K562 treated with DMSO at 1 percent for 12 hours (cell line): ENCODE results near the gene IQGAP1. TPM values are rescaled to one million over a fixed set of nuclear protein-coding genes. Genes with fewer than 3 reads are reported as not detected.

Experiments
- total RNA-seq: library from RNA; unstranded; fragments of 300-600 nt; gene quantifications from 2 replicates; pipeline ENCODE4 v1.2.3, GENCODE V29; 2022; ENCODE audit not compliant: insufficient read depth

IQGAP1 gene
- 46.4 and 101 TPM in 2 replicates for total RNA-seq

GRCh38 chr15:90387534-90388461, at the start of gene IQGAP1:
IQGAP1 (plus strand) TSS chr15:90388242; CDS start chr15:90388342, 100 bp downstream.

GRCh38 chr15:90352107-90352893, 35.7 kb upstream of the IQGAP1 start, which contains the start of gene ZNF774:
ZNF774 (plus strand) TSS chr15:90352284; CDS start chr15:90354661, 2,377 bp downstream.

GRCh38 chr15:90529371-90530249, 141.6 kb downstream of the IQGAP1 start, which contains the start of gene CRTC3:
CRTC3 (plus strand) TSS chr15:90529923; CDS start chr15:90530072, 149 bp downstream.

Other genes with a start within 250 kb of the IQGAP1 start
- gene SEMA4B, start 186.9 kb upstream of the IQGAP1 start, total RNA-seq, result 19.0 and 41.5 TPM in 2 replicates
- 114 and 174 TPM in 2 replicates for gene CIB1, start 154.3 kb upstream of the IQGAP1 start, total RNA-seq
- gene GDPGP1, start 154.0 kb upstream of the IQGAP1 start, total RNA-seq, result 7.1 and 8.9 TPM in 2 replicates
- gene TTLL13, start 138.7 kb upstream of the IQGAP1 start, total RNA-seq, result 0.30 TPM in 1 of 2 replicates, not detected in the other
- 42.1 and 62.6 TPM in 2 replicates for gene NGRN, start 122.6 kb upstream of the IQGAP1 start, total RNA-seq
- 0.38 and 11.5 TPM in 2 replicates for gene ZNF774, start 36.0 kb upstream of the IQGAP1 start, total RNA-seq
- gene CRTC3, start 141.7 kb downstream of the IQGAP1 start, total RNA-seq, result 4.7 and 20.8 TPM in 2 replicates